Liver (tissue), 9 donors: ENCODE measurements around the gene LAMA2. TPM values are rescaled to one million over a fixed set of nuclear protein-coding genes. Genes with fewer than 3 reads are reported as not detected.

Experiments used
- DNase-seq: peaks from one replicate; pipeline ENCODE4 v3.0.0-alpha.2; 2017; ENCODE audit warnings: low spot score
- H3K27ac ChIP-seq, 2 donors: one replicate each; pipeline ENCODE4 v1.7.0; 2013; ENCODE audit warnings: inconsistent platforms in 2 of 2, low read length in 2 of 2, control low read depth in 1 of 2, low read depth in 1 of 2, mild to moderate bottlenecking in 1 of 2
- H3K27me3 ChIP-seq, 4 donors: one replicate each; pipeline versions ENCODE4 v1.6.1 to v1.7.0; 2013; ENCODE audit warnings: low read length in 3 of 4, inconsistent platforms in 1 of 4, mild to moderate bottlenecking in 1 of 4, moderate library complexity in 1 of 4; ENCODE audit not compliant: control insufficient read depth in 4 of 4, insufficient read depth in 4 of 4
- H3K36me3 ChIP-seq, 4 donors: one replicate each; pipeline versions ENCODE4 v1.6.1 to v1.7.0; 2013; ENCODE audit warnings: low read length in 3 of 4, mild to moderate bottlenecking in 3 of 4, low read depth in 1 of 4, moderate library complexity in 1 of 4; ENCODE audit not compliant: control insufficient read depth in 4 of 4, insufficient read depth in 3 of 4
- H3K4me1 ChIP-seq, 4 donors: one replicate each; pipeline versions ENCODE4 v1.6.1 to v1.7.0; 2013; ENCODE audit warnings: low read length in 3 of 4, mild to moderate bottlenecking in 3 of 4, moderate library complexity in 1 of 4; ENCODE audit not compliant: control insufficient read depth in 4 of 4, insufficient read depth in 4 of 4
- H3K4me3 ChIP-seq, 3 donors: one replicate each; pipeline versions ENCODE4 v1.6.1 to v1.7.0; 2013; ENCODE audit warnings: low read length in 3 of 3, control low read depth in 1 of 3, low read depth in 1 of 3, mild to moderate bottlenecking in 1 of 3
- H3K9ac ChIP-seq, 2 donors: one replicate each; pipeline ENCODE4 v1.7.0; 2013; ENCODE audit warnings: low read length in 2 of 2, mild to moderate bottlenecking in 2 of 2, moderate library complexity in 2 of 2, control low read depth in 1 of 2, low read depth in 1 of 2
- H3K9me3 ChIP-seq, 4 donors: one replicate each; pipeline versions ENCODE4 v1.6.1 to v1.7.0; 2013; ENCODE audit warnings: low read length in 3 of 4; ENCODE audit not compliant: control insufficient read depth in 4 of 4
- EGR1 ChIP-seq, 2 donors: IDR thresholded peaks; 2 replicates each; pipeline ENCODE4 v1.6.1; 2016 to 2018; ENCODE audit warnings: antibody characterized with exemption in 2 of 2, low read depth in 2 of 2
- FOXA1 ChIP-seq: IDR thresholded peaks from 2 replicates; pipeline ENCODE4 v1.6.1; 2016; ENCODE audit warnings: antibody characterized with exemption
- FOXA2 ChIP-seq: IDR thresholded peaks from 2 replicates; pipeline ENCODE4 v1.6.1; 2016; ENCODE audit warnings: antibody characterized with exemption
- GABPA ChIP-seq, 2 donors: IDR thresholded peaks in 1 of 2; conservative IDR thresholded peaks in 1 of 2; 2 replicates each; pipeline ENCODE4 v1.6.1; 2016; ENCODE audit warnings: antibody characterized with exemption in 2 of 2, mild to moderate bottlenecking in 1 of 2, moderate library complexity in 1 of 2
- HNF4A ChIP-seq, 2 donors: conservative IDR thresholded peaks; 2 replicates each; pipeline ENCODE4 v1.6.1; 2016; ENCODE audit warnings: antibody characterized with exemption in 2 of 2, mild to moderate bottlenecking in 2 of 2
- HNF4G ChIP-seq: IDR thresholded peaks from 2 replicates; pipeline ENCODE4 v1.6.1; 2016; ENCODE audit warnings: antibody characterized with exemption
- JUND ChIP-seq, 2 donors: IDR thresholded peaks; 2 replicates each; pipeline ENCODE4 v1.6.1; 2016; ENCODE audit warnings: antibody characterized with exemption in 2 of 2
- NR2F2 ChIP-seq: IDR thresholded peaks from 2 replicates; pipeline ENCODE4 v1.6.1; 2016; ENCODE audit warnings: antibody characterized with exemption
- RAD21 ChIP-seq, 2 donors: IDR thresholded peaks; 2 replicates each; pipeline ENCODE4 v1.6.1; 2016; ENCODE audit warnings: antibody characterized with exemption in 2 of 2, mild to moderate bottlenecking in 2 of 2
- RXRA ChIP-seq, 2 donors: IDR thresholded peaks; 2 replicates each; pipeline ENCODE4 v1.6.1; 2017 to 2018; ENCODE audit warnings: antibody characterized with exemption in 2 of 2, mild to moderate bottlenecking in 1 of 2
- SP1 ChIP-seq: IDR thresholded peaks from 2 replicates; pipeline ENCODE4 v1.6.1; 2018; ENCODE audit warnings: antibody characterized with exemption, mild to moderate bottlenecking
- TAF1 ChIP-seq: conservative IDR thresholded peaks from 2 replicates; pipeline ENCODE4 v1.6.1; 2016; ENCODE audit warnings: antibody characterized with exemption, mild to moderate bottlenecking
- YY1 ChIP-seq: IDR thresholded peaks from 2 replicates; pipeline ENCODE4 v1.6.1; 2016; ENCODE audit warnings: antibody characterized with exemption, mild to moderate bottlenecking
- WGBS: extraction: QIAGEN DNeasy Blood & Tissue Kit; methylation state at CpG from one replicate; pipeline ENCODE4 v1.1.7; 2013; 5-methylcytosine and 5-hydroxymethylcytosine counted together
- polyA plus RNA-seq, 2 donors: library from polyadenylated mRNA; stranded (reverse) in 1 of 2; unstranded in 1 of 2; fragments of 200-250 nt in 1 of 2; fragments of >200 nt in 1 of 2; fragmentation: Nextera tagmentation in 1 of 2; extraction: Ambion mirVana in 1 of 2; gene quantifications; one replicate each; pipeline versions ENCODE4 v1.2.1 to v1.2.3, GENCODE V29; 2013 to 2015
- total RNA-seq, 2 donors: library from RNA; depleted of rRNA; stranded (reverse); fragments of >200 nt; gene quantifications; one replicate each; pipeline ENCODE4 v1.2.3, GENCODE V29; 2014
- TF ChIP-seq, protein P1 (sequence below): IDR thresholded peaks from 2 replicates; pipeline ENCODE4 v1.6.1; 2016; ENCODE audit warnings: antibody characterized with exemption
- TF ChIP-seq, protein P2 (sequence below): IDR thresholded peaks from 2 replicates; pipeline ENCODE4 v1.6.1; 2016; ENCODE audit warnings: antibody characterized with exemption, mild to moderate bottlenecking
- TF ChIP-seq, protein P3 (sequence below): IDR thresholded peaks from 2 replicates; pipeline ENCODE4 v1.6.1; 2016; ENCODE audit warnings: antibody characterized with exemption
- TF ChIP-seq, protein P4 (sequence below): IDR thresholded peaks from 2 replicates; pipeline ENCODE4 v1.6.1; 2016; ENCODE audit warnings: antibody characterized with exemption
- TF ChIP-seq, protein P5 (sequence below): fragments of 150-350 bp; IDR thresholded peaks from 2 replicates; pipeline ENCODE4 v1.5.1; 2017; ENCODE audit warnings: improper control_type of control experiment, low read depth, low read length; ENCODE audit not compliant: missing input control
- donor health status: healthy.
- donor health status: healthy.
- donor health status: healthy.
- donor health status: healthy.
- donor health status: healthy.

LAMA2 gene
- total and polyA plus RNA-seq, 4 donors = 1.3 to 17.0 (median 3.0) TPM

DNA sequence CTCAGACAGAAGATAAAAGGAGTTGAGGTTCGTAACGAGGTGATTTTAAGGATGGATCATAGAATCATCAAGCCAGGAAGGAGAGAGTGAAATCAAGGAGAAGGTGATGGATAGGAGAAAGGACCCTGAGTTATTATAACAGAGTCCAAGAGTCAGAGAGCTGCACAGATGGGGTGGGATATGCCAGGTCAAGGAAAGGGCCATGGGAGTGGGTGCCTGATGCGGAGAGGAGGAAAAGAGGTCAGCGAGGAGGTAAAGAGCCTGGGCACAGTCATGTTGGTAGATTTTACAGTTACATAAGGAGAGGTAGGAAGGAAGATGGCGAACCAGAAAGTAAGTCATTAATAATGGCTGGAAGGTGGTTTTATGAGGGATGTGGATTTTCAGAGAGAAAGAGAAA lies 114.9 kb downstream of the LAMA2 start:
- Histone ChIP-seq H3K4me1 (no peaks in the 10 kb centered on the region), H3K9me3 (peaks cover 0 to 1% (median 0%) of the 10 kb centered on the region in 4 donors)
- WGBS = 73% methylated on average over 5 of the region's 5 CpGs

DNA sequence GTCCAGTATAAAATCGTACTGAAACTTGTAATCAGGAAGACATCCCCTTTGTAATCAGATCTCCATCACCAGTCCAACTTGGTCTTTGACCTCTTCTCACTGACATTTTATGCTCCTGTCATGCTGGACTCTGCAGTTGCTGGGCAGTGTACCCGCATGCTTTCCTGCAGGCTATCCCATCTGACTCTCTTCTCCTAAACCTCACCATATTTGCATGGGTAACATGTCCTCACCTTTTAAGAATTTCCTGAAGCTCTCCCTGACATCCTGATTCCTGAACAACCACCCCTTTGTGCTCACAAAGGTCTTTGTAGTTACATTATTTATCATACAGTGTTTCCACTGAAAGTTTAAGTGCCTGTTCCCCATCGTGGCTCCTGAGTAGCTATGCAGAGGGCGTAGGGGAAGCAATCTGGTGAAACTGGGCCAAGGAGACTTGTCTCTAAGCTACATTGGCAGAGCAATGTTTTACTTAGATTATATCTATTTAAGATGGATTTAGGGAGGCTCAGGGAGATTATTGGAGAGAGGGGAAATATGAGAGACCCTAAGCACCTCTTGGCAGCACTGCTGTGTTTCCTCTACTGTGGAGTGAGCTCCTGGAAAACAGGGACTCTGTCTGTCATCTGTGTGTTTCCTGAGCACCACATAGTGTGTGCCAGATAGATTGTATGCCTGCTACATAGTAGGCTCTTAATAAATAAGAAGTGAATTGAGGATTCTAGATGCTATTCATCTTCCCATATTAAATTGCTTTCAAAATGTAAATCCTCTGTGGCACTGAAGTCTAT lies 124.0 kb downstream of the LAMA2 start:
- H3K4me3 ChIP-seq = no peak overlapping the region
- no peak for DNase-seq
- 52% methylated on average over 4 of the region's 4 CpGs for WGBS
- no peaks in the 10 kb centered on the region for H3K36me3 ChIP-seq
- TF ChIP-seq FOXA2 (no peak), EGR1 (IDR thresholded peaks at IDR 0.05; ENCODE audit: low read depth in 2 of 2) (no peak), JUND (IDR thresholded peaks at IDR 0.05) (no peak), FOXA1 (no peak), TAF1 (no peak), RXRA (IDR thresholded peaks at IDR 0.05) (no peak), RAD21 (IDR thresholded peaks at IDR 0.05) (no peak), HNF4G (no peak), SP1 (no peak), NR2F2 (no peak), GABPA (IDR thresholded peaks at IDR 0.05 in 1 of 2, conservative IDR thresholded peaks at IDR 0.05 in 1 of 2) (no peak), YY1 (no peak), HNF4A (conservative IDR thresholded peaks at IDR 0.05) (no peak)
- TF ChIP-seq, protein P1, sequence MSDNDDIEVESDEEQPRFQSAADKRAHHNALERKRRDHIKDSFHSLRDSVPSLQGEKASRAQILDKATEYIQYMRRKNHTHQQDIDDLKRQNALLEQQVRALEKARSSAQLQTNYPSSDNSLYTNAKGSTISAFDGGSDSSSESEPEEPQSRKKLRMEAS = no peak
- TF ChIP-seq, protein P2, sequence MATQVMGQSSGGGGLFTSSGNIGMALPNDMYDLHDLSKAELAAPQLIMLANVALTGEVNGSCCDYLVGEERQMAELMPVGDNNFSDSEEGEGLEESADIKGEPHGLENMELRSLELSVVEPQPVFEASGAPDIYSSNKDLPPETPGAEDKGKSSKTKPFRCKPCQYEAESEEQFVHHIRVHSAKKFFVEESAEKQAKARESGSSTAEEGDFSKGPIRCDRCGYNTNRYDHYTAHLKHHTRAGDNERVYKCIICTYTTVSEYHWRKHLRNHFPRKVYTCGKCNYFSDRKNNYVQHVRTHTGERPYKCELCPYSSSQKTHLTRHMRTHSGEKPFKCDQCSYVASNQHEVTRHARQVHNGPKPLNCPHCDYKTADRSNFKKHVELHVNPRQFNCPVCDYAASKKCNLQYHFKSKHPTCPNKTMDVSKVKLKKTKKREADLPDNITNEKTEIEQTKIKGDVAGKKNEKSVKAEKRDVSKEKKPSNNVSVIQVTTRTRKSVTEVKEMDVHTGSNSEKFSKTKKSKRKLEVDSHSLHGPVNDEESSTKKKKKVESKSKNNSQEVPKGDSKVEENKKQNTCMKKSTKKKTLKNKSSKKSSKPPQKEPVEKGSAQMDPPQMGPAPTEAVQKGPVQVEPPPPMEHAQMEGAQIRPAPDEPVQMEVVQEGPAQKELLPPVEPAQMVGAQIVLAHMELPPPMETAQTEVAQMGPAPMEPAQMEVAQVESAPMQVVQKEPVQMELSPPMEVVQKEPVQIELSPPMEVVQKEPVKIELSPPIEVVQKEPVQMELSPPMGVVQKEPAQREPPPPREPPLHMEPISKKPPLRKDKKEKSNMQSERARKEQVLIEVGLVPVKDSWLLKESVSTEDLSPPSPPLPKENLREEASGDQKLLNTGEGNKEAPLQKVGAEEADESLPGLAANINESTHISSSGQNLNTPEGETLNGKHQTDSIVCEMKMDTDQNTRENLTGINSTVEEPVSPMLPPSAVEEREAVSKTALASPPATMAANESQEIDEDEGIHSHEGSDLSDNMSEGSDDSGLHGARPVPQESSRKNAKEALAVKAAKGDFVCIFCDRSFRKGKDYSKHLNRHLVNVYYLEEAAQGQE = no peak
- TF ChIP-seq, protein P3, sequence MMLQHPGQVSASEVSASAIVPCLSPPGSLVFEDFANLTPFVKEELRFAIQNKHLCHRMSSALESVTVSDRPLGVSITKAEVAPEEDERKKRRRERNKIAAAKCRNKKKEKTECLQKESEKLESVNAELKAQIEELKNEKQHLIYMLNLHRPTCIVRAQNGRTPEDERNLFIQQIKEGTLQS = no peak
- TF ChIP-seq, protein P4, sequence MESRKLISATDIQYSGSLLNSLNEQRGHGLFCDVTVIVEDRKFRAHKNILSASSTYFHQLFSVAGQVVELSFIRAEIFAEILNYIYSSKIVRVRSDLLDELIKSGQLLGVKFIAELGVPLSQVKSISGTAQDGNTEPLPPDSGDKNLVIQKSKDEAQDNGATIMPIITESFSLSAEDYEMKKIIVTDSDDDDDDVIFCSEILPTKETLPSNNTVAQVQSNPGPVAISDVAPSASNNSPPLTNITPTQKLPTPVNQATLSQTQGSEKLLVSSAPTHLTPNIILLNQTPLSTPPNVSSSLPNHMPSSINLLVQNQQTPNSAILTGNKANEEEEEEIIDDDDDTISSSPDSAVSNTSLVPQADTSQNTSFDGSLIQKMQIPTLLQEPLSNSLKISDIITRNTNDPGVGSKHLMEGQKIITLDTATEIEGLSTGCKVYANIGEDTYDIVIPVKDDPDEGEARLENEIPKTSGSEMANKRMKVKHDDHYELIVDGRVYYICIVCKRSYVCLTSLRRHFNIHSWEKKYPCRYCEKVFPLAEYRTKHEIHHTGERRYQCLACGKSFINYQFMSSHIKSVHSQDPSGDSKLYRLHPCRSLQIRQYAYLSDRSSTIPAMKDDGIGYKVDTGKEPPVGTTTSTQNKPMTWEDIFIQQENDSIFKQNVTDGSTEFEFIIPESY = no peak
- TF ChIP-seq, protein P5, sequence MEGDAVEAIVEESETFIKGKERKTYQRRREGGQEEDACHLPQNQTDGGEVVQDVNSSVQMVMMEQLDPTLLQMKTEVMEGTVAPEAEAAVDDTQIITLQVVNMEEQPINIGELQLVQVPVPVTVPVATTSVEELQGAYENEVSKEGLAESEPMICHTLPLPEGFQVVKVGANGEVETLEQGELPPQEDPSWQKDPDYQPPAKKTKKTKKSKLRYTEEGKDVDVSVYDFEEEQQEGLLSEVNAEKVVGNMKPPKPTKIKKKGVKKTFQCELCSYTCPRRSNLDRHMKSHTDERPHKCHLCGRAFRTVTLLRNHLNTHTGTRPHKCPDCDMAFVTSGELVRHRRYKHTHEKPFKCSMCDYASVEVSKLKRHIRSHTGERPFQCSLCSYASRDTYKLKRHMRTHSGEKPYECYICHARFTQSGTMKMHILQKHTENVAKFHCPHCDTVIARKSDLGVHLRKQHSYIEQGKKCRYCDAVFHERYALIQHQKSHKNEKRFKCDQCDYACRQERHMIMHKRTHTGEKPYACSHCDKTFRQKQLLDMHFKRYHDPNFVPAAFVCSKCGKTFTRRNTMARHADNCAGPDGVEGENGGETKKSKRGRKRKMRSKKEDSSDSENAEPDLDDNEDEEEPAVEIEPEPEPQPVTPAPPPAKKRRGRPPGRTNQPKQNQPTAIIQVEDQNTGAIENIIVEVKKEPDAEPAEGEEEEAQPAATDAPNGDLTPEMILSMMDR = no peak
- H3K27me3 ChIP-seq = no peaks in the 10 kb centered on the region
- no peak overlapping the region for H3K9ac ChIP-seq
- H3K4me1 ChIP-seq = no peaks in the 10 kb centered on the region
- H3K27ac ChIP-seq = no peak overlapping the region
- H3K9me3 ChIP-seq = no peaks in the 10 kb centered on the region

More for the DNA sequence above, 114.9 kb downstream of the LAMA2 start:
- Histone ChIP-seq H3K9ac (no peak overlapping the region), H3K27ac (no peak overlapping the region), H3K36me3 (no peaks in the 10 kb centered on the region), H3K27me3 (no peaks in the 10 kb centered on the region), H3K4me3 (no peak overlapping the region)
- no peak for TF ChIP-seq TAF1
- DNase-seq = no peak
